Brain microvascular endothelial cell (primary cell): Measurements from ENCODE around the gene MED4.

ENCODE experiments used
- DNase-seq: peaks from one replicate; pipeline ENCODE4 v3.0.0-alpha.2; 2020
- H3K27ac ChIP-seq: fragments of 250-450 bp; sonication (Bioruptor Pico); 2 replicates; pipeline ENCODE4 v1.5.1; 2020; ENCODE audit warnings: mild to moderate bottlenecking, moderate library complexity
- H3K27me3 ChIP-seq: fragments of 250-450 bp; sonication (Bioruptor Pico); replicated peaks from 2 replicates; pipeline ENCODE4 v1.5.1; 2020; ENCODE audit warnings: mild to moderate bottlenecking
- H3K36me3 ChIP-seq: fragments of 250-450 bp; sonication (Bioruptor Pico); replicated peaks from 2 replicates; pipeline ENCODE4 v1.5.1; 2020; ENCODE audit warnings: mild to moderate bottlenecking
- H3K4me3 ChIP-seq: 2 replicates; pipeline ENCODE4 v1.5.1; 2011; ENCODE audit warnings: low read depth, mild to moderate bottlenecking, control low read depth, low read length, moderate library complexity
- in situ Hi-C: cut with HindIII; loops from 2 replicates; pipeline ENCODE4 v1.10.0; 2017; ENCODE audit warnings: low sequenced_read_pairs, low pct_ligation_motif_present
- TF ChIP-seq, protein P1 (sequence below): IDR thresholded peaks from 2 replicates; pipeline ENCODE4 v1.5.1; 2011; ENCODE audit warnings: low read depth, mild to moderate bottlenecking, moderate library complexity, low read length, control low read depth, inconsistent platforms; ENCODE audit errors: missing control alignments

MED4 gene

GRCh38 chr13:48131533-48131932 is 36.6 kb upstream of the MED4 start:
- no peaks in the 10 kb centered on the region for H3K36me3 ChIP-seq
- TF ChIP-seq, protein P1, sequence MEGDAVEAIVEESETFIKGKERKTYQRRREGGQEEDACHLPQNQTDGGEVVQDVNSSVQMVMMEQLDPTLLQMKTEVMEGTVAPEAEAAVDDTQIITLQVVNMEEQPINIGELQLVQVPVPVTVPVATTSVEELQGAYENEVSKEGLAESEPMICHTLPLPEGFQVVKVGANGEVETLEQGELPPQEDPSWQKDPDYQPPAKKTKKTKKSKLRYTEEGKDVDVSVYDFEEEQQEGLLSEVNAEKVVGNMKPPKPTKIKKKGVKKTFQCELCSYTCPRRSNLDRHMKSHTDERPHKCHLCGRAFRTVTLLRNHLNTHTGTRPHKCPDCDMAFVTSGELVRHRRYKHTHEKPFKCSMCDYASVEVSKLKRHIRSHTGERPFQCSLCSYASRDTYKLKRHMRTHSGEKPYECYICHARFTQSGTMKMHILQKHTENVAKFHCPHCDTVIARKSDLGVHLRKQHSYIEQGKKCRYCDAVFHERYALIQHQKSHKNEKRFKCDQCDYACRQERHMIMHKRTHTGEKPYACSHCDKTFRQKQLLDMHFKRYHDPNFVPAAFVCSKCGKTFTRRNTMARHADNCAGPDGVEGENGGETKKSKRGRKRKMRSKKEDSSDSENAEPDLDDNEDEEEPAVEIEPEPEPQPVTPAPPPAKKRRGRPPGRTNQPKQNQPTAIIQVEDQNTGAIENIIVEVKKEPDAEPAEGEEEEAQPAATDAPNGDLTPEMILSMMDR = no peak

GRCh38 chr13:48126944-48127830 is 32.3 kb upstream of the MED4 start:
- Histone ChIP-seq H3K27ac (no peak overlapping the region), H3K36me3 (no peaks in the 10 kb centered on the region), H3K4me3 (no peak overlapping the region), H3K27me3 (no peaks in the 10 kb centered on the region)
- peak; percentile 26 for DNase-seq
- in situ Hi-C loops = no loop called here
- TF ChIP-seq, protein P1 = peak; percentile 65

More at GRCh38 chr13:48131533-48131932, 36.6 kb upstream of the MED4 start:
- in situ Hi-C loops = no loop called here
- no peak overlapping the region for H3K4me3 ChIP-seq
- DNase-seq = no peak
- H3K27ac ChIP-seq = no peak overlapping the region
- no peaks in the 10 kb centered on the region for H3K27me3 ChIP-seq

- Histone ChIP-seq H3K27ac (no peak overlapping the region), H3K27me3 (no peaks in the 10 kb centered on the region), H3K36me3 (no peaks in the 10 kb centered on the region), H3K4me3 (no peak overlapping the region)
- TF ChIP-seq, protein P1 = no peak
- DNase-seq = no peak
- in situ Hi-C loops = no loop called here
Observed at GRCh38 chr13:48125794-48126228, 30.9 kb upstream of the MED4 start.

DNA sequence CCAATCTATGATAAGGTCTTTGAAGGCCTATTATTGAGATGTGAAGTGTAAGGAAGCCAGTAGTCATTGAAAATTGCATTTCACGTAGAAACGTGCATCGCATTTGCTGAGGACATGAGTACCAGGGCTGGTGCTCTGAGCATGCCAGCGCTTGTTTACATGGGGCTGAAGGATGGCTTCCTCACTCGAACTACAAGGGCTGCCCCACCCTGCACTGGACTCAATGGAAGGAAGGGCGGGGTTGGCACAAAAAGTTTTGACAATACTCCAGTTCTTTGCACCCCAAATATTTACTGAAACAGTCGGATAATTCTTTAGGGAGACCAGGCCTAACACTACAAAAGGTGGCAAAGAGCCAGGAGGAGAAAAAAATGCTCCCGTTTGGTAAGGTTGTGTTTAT is 28.9 kb upstream of the MED4 start:
- DNase-seq = no peak
- in situ Hi-C loops = no loop called here
- Histone ChIP-seq H3K36me3 (no peaks in the 10 kb centered on the region), H3K27ac (no peak overlapping the region), H3K4me3 (no peak overlapping the region), H3K27me3 (no peaks in the 10 kb centered on the region)
- TF ChIP-seq, protein P1 = no peak

GRCh38 chr13:48121733-48122132 is 26.8 kb upstream of the MED4 start:
- Histone ChIP-seq H3K4me3 (no peak overlapping the region), H3K27me3 (no peaks in the 10 kb centered on the region), H3K36me3 (no peaks in the 10 kb centered on the region), H3K27ac (no peak overlapping the region)
- no peak for DNase-seq
- TF ChIP-seq, protein P1 = no peak
- in situ Hi-C loops = no loop called here
